Measurements from ENCODE around the gene IQUB.

DNA sequence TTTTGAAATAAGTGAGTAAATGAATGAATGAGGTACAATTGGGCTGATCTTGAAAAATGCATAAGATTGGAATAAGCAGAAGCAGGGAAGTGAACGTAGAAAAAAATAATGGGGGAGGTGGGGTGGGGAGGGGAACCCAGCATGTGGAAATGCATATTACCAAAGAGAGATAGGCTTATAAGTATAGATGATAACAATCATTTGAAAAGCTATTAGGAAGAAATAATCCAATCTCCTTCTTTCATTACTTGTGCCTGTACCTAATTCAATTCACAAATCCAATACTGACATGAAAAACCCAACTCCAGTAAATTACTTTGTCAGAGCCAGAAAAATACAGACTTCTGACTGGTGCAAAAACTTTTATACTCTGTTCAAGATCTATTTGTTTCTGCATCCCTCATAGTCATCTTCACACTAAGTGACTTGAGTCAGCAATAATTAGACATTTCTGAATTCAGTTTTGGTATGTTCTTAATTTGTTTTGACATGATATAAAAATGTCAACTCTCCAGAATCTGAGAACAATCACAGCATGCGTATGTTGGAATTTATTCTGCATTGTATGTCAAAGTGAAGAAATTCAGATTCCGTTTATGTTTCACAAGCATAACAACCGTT, 99.2 kb downstream of the IQUB start:
- TF ChIP-seq, protein P1, sequence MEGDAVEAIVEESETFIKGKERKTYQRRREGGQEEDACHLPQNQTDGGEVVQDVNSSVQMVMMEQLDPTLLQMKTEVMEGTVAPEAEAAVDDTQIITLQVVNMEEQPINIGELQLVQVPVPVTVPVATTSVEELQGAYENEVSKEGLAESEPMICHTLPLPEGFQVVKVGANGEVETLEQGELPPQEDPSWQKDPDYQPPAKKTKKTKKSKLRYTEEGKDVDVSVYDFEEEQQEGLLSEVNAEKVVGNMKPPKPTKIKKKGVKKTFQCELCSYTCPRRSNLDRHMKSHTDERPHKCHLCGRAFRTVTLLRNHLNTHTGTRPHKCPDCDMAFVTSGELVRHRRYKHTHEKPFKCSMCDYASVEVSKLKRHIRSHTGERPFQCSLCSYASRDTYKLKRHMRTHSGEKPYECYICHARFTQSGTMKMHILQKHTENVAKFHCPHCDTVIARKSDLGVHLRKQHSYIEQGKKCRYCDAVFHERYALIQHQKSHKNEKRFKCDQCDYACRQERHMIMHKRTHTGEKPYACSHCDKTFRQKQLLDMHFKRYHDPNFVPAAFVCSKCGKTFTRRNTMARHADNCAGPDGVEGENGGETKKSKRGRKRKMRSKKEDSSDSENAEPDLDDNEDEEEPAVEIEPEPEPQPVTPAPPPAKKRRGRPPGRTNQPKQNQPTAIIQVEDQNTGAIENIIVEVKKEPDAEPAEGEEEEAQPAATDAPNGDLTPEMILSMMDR (IDR thresholded peaks at IDR 0.05; ENCODE audit: low read depth, low read length), result no peak
- TF ChIP-seq POLR2A (IDR thresholded peaks at IDR 0.05; ENCODE audit: extremely low read depth, insufficient read length) (no peak), MYC (IDR thresholded peaks at IDR 0.05; ENCODE audit: low read depth, low read length) (no peak)
